Hematopoietic multipotent progenitor cell (in vitro differentiated cells): ENCODE results near the gene TM2D3. TPM values are rescaled to one million over a fixed set of nuclear protein-coding genes. Genes with fewer than 3 reads are reported as not detected.
"Not testable (repeated sequence)": the region's sequence is repeated elsewhere in the genome, so short reads cannot be mapped to it uniquely, and the experiment has no call there.

Experiments used
- DNase-seq, 3 donors: peaks; one replicate each; pipeline ENCODE4 v3.0.0-alpha.2; 2011 to 2015; ENCODE audit warnings: low read depth in 2 of 3, low spot score in 2 of 3
- total RNA-seq: library from RNA; depleted of rRNA; stranded (reverse); fragments of >200 nt; gene quantifications from one replicate; pipeline ENCODE4 v1.2.3, GENCODE V29; 2012

The TM2D3 gene
- total RNA-seq, 1 donor = 45.0 TPM

GRCh38 chr15:101657968-101658784 is 6.0 kb upstream of the TM2D3 start:
- peak in 2 of 3 donors; percentile 36 to 60 for DNase-seq

DNA sequence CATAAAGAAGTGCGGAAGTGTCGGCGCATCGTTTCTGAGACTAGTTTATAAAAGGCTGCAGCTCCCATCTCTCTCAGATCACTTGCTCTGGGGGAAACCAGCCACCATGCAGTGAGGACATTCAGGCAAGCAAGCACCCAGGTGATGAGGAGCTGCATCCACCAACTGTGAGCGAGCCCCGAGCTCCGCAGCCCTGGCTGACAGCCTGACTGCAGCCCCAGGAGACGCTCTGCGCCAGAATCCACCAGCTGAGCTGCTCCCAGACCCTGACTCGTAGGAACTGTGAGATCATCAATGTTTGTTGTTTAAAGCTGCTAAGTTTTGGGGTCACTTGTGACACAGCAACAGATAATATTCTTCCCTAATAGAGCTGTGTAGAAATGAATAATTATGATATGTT is 5.0 kb upstream of the TM2D3 start:
- DNase-seq = no peak

- peak in 2 of 3 donors; percentile 46 to 63 for DNase-seq
Observed at GRCh38 chr15:101654624-101655337, 2.6 kb upstream of the TM2D3 start.

DNA sequence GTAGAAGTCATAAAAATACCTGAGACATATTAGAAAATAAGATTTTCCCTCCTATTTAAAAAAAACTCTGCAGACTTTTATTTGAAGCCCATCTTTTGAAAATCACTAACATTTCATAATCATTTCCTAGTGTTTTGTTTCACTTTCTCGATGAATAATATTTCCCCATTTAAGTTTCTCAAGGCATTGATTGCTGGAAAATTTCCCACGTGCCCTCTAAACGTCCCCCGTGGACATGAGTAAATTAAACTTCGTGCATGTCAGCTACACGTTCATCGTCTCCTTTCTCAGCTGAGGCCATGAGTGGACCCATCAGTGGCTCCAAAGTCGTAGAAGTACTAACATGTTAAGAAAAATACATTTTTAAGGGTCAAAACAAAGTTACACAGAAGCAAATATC is 2.0 kb upstream of the TM2D3 start:
- no peak for DNase-seq

DNA sequence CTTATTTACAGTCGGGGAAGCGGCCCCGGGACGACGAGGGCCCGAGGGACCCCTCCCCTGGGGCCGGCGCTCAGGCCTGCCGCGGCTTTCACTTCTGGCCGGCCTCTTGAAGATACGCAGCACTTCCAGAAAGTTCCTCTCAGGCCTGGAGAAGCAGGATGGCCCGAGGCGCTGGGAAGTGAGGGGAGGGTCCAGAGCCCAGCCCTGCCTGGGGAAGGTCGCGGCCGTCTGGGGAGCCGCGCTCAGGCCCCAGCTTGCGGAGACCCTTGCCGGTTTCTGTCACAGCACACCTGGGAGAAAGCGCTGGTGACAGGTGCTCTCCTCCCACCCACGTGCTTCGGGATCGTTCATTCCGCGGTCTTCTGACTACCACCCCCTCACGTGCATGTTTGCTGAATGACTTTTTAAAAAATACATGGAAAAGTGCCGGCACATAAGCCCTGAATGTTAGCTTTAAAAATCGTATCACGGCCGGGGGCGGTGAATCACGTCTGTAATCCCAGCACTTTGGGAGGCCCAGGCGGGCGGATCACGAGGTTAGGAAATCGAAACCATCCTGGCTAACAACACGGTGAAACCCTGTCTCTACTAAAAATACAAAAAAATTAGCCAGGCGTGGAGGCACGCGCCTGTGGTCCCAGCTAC is 727 bp upstream of the TM2D3 start:
- no peak for DNase-seq

DNA sequence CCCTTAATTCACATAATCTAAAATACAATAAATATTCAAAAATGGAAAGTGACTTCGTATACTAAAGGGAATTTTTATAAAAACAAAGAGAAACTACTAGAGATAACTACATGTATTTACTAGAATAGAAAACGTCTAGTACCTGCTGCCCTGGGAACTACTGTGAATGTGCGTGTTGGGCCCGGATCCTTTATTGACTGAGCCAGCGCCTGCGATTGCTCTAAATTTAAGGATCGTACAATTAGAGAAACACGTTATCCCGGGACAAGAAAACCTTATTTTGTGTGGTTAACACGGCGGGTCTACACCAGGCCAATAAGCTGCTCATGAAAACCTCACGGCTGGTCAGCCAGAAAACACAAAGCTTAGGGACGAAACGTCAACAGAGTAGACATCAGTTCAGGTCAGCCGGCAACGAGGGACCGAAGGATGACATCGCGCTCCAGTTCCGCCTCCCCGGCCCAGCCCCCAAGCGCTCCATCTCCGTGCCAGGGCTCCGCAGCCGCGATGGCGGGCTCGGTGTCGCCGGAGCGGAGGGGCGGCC is 555 bp downstream of the TM2D3 start:
- no peak for DNase-seq

GRCh38 chr15:101650145-101650544 is 2.0 kb downstream of the TM2D3 start:
- no peak for DNase-seq

GRCh38 chr15:101648356-101648755 is 3.8 kb downstream of the TM2D3 start:
- no peak for DNase-seq

GRCh38 chr15:101647251-101647650 is 4.9 kb downstream of the TM2D3 start:
- DNase-seq = no peak

GRCh38 chr15:101646672-101647071 is 5.5 kb downstream of the TM2D3 start:
- DNase-seq = no peak

DNA sequence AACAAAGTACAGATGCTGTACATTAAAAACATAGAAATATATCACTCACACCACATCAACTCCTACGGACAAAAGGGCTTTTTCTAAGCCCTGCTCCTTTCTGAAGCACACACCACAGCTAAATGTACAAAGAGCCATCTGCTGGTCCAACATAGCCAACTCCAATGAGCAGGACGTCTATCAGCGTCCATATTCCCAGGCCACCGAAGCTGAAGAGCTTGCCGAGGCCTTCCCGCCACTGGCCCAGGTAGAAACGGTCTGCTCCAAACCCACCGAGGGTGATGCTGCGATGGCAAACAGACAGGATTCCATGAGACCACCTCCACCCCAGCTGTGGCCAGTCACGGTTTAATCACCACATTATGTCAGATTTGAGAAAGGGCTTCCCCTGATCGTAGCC is 9.8 kb downstream of the TM2D3 start:
- no peak for DNase-seq

GRCh38 chr15:101641894-101642293 is 10.3 kb downstream of the TM2D3 start:
- peak in 1 of 3 donors; percentile 72 for DNase-seq

- DNase-seq = peak; percentile 71 to 88 (median 71)
Observed at GRCh38 chr15:101641129-101641764, 10.9 kb downstream of the TM2D3 start.

GRCh38 chr15:101639667-101640066 is 12.5 kb downstream of the TM2D3 start:
- no peak for DNase-seq

DNA sequence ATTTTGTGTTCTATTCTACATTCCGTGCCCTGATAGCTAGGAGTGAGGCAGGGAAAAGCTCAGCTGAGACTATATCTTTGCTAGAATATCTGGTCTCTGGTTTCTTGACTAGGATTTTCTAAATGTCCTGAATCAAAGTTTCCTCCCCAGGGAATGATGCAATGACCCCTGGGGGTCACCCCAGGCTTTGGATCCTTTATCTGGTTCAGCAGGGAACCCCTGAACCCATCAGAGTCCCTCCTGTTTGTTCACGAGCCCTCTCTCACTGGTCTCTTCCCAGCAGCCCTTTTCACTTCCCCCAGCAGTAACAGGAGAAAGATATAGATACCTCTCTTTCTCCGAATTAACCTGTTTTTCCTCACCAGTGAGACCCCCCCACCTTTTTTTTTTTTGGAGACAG is 14.3 kb downstream of the TM2D3 start:
- no peak for DNase-seq

DNA sequence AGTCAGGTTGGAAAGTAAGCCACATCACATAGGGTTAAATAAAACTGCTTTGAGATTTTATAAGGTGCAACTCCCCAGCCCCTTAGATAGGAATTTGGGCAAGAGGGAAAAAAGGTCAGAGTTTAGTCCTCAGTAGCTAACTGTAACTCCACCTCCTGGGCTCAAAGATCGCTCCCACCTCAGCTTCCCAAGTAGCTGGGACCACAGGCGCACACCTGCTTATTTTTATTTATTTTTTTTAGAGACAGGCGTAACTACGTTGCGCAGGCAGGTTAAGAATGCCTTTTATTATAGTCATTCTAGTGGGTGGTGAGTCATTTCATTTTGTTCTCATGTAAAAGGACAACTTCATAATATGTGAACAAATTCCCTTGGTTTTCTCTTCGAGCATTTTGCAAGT is 14.7 kb downstream of the TM2D3 start:
- no peak for DNase-seq

DNA sequence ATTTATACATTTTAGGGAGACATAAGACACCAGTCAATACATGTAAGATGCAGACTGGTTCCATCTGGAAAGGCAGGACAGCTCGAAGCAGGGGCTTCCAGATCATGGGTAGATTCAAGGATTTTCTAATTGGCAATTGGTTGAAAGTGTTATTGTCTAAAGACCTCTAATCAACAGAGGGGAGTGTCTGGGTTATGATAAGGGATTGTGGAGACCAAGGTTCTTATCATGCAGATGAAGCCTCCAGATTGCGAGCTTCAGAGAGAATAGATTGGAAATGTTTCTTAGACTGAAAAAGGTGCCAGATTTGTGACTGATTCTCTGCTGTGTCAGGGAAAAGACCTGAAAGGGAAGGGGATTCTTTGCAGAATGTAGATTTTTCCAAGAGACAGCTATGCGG is 15.1 kb downstream of the TM2D3 start:
- no peak for DNase-seq

GRCh38 chr15:101635944-101636727 is 16.0 kb downstream of the TM2D3 start:
- no peak for DNase-seq

DNA sequence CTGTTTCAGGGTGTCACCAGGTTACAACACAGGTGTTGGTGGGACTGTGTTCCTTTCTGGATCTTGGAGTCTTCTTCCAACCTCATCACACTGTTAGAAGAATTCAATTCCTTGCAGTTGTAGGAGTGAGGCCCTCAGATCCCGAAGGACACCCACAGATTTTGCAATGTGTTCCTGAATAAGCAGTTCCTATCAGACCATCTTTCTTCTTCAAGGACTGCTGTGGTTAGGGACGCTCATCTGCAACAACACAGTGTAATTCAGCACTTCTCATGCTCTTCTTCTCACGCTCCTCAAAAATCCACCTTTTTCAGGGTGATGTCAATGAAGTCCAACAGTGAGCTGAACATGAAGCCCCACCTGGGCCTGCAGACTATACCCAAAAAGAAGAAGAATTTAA is 18.8 kb downstream of the TM2D3 start:
- no peak for DNase-seq

GRCh38 chr15:101626729-101627128 is 25.5 kb downstream of the TM2D3 start:
- DNase-seq = not testable (repeated sequence)
